B cell (primary cell): ENCODE measurements around the gene SZT2. TPM values are rescaled to one million over a fixed set of nuclear protein-coding genes. Genes with fewer than 3 reads are reported as not detected.

Experiments used
- ATAC-seq: fragments of 200-7000 bp; cut with Tn5 transposase; one replicate; pipeline ENCODE4 v1.10.0; 2021; ENCODE audit warnings: low read depth, mild to moderate bottlenecking, moderate number of reproducible peaks, moderate library complexity
- CTCF ChIA-PET: fragments of 350-600 bp; sonication (Branson Sonifier 250); formaldehyde crosslinking; loops from one replicate; lab custom pipeline; 2021; ENCODE audit warnings: antibody characterized with exemption, inconsistent platforms; lab: Charles Lee
- POLR2A ChIA-PET: fragments of 350-600 bp; sonication (Branson Sonifier 250); formaldehyde crosslinking; loops from one replicate; lab custom pipeline; 2021; ENCODE audit warnings: antibody characterized with exemption; lab: Charles Lee
- DNase-seq: peaks from one replicate; pipeline ENCODE4 v3.0.0; 2013
- H2AFZ ChIP-seq: 2 replicates; pipeline ENCODE4 v1.6.1; 2012; ENCODE audit warnings: mild to moderate bottlenecking, low read depth, low read length; ENCODE audit not compliant: insufficient read depth, poor library complexity, severe bottlenecking
- H3K27ac ChIP-seq, 2 donors: 1 replicate in 1 of 2; 2 replicates in 1 of 2; pipeline ENCODE4 v1.5.1; 2012 to 2013; ENCODE audit warnings: low read length in 2 of 2, mild to moderate bottlenecking in 2 of 2, moderate library complexity in 1 of 2
- H3K27me3 ChIP-seq, 4 experiments: fragments of 200-600 bp in 1 of 4; sonication (generic) in 1 of 4; replicated peaks in 1 of 4; 1 replicate in 2 of 4; 2 replicates in 2 of 4; pipeline versions ENCODE4 v1.6.1 to v1.7.0; 2013 to 2016; ENCODE audit warnings: low read length in 3 of 4, mild to moderate bottlenecking in 2 of 4, mixed read lengths in 1 of 4, moderate library complexity in 1 of 4; ENCODE audit not compliant: insufficient read depth in 4 of 4, control insufficient read depth in 3 of 4; ENCODE audit errors: control extremely low read depth in 1 of 4
- H3K36me3 ChIP-seq, 2 experiments: replicated peaks in 1 of 2; 1 replicate in 1 of 2; 2 replicates in 1 of 2; pipeline versions ENCODE4 v1.6.1 to v1.7.1; 2013; ENCODE audit warnings: low read length in 1 of 2; ENCODE audit not compliant: insufficient read depth in 2 of 2, control insufficient read depth in 1 of 2; ENCODE audit errors: control extremely low read depth in 1 of 2, extremely low read depth in 1 of 2
- H3K4me1 ChIP-seq, 2 donors: fragments of 200-600 bp in 1 of 2; sonication (generic) in 1 of 2; 1 replicate in 1 of 2; 2 replicates in 1 of 2; pipeline versions ENCODE4 v1.5.1 to v1.6.1; 2013 to 2017; ENCODE audit warnings: low read length in 2 of 2; ENCODE audit not compliant: control insufficient read depth in 2 of 2, insufficient read depth in 2 of 2
- H3K4me2 ChIP-seq: replicated peaks from 2 replicates; pipeline ENCODE3; 2012; ENCODE audit warnings: mild to moderate bottlenecking, low read depth, low read length; ENCODE audit not compliant: poor library complexity, severe bottlenecking
- H3K4me3 ChIP-seq, 5 experiments: fragments of 200-600 bp in 1 of 5; sonication (generic) in 1 of 5; 1 replicate in 3 of 5; 2 replicates in 2 of 5; pipeline versions ENCODE4 v1.5.1 to v1.7.0; 2011 to 2016; ENCODE audit warnings: low read length in 4 of 5, mild to moderate bottlenecking in 4 of 5, low read depth in 2 of 5, control low read depth in 1 of 5, moderate library complexity in 1 of 5; ENCODE audit not compliant: insufficient read depth in 1 of 5; ENCODE audit errors: control extremely low read depth in 1 of 5, extremely low read depth in 1 of 5
- H3K79me2 ChIP-seq: fragments of 200-600 bp; sonication (generic); one replicate; pipeline ENCODE4 v1.6.0; 2016; ENCODE audit warnings: low read length; ENCODE audit not compliant: control insufficient read depth, insufficient read depth
- H3K9ac ChIP-seq: fragments of 200-600 bp; sonication (generic); 2 replicates; pipeline ENCODE4 v1.6.1; 2017; ENCODE audit warnings: mild to moderate bottlenecking, low read length, moderate library complexity
- H3K9me3 ChIP-seq, 3 donors: one replicate each; pipeline versions ENCODE4 v1.6.1 to v1.7.1; 2013; ENCODE audit warnings: low read length in 2 of 3; ENCODE audit not compliant: control insufficient read depth in 2 of 3, insufficient read depth in 1 of 3; ENCODE audit errors: control extremely low read depth in 1 of 3
- H4K20me1 ChIP-seq: 2 replicates; pipeline ENCODE4 v1.6.0; 2012; ENCODE audit warnings: mild to moderate bottlenecking, low read length; ENCODE audit not compliant: insufficient read depth, control insufficient read depth, poor library complexity, severe bottlenecking
- H3K27ac Mint-ChIP-seq: one replicate; pipeline ENCODE4 v1.8.0; 2021; ENCODE audit warnings: mixed read lengths
- H3K27me3 Mint-ChIP-seq: one replicate; pipeline ENCODE4 v1.8.0; 2021; ENCODE audit warnings: mixed read lengths
- H3K4me1 Mint-ChIP-seq: one replicate; pipeline ENCODE4 v1.8.0; 2021; ENCODE audit warnings: mixed read lengths
- H3K4me3 Mint-ChIP-seq: one replicate; pipeline ENCODE4 v1.8.0; 2021; ENCODE audit warnings: mixed read lengths
- H3K9me3 Mint-ChIP-seq: one replicate; pipeline ENCODE4 v1.8.0; 2022; ENCODE audit warnings: mixed read lengths; ENCODE audit not compliant: insufficient read depth
- CTCF ChIP-seq: fragments of 200-600 bp; IDR thresholded peaks from one replicate; pipeline ENCODE4 v1.8.0; 2022; ENCODE audit warnings: antibody characterized with exemption, mild to moderate bottlenecking
- EZH2 ChIP-seq: IDR thresholded peaks from 2 replicates; pipeline ENCODE4 v1.6.1; 2012; ENCODE audit warnings: borderline replicate concordance, low read depth, mild to moderate bottlenecking, moderate library complexity, low read length; ENCODE audit not compliant: insufficient read depth, poor library complexity, severe bottlenecking
- WGBS: methylation state at CpG from one replicate; pipeline ENCODE4 v1.1.5; 2013; ENCODE audit warnings: missing lambda C conversion rate; ENCODE audit not compliant: insufficient coverage; 5-methylcytosine and 5-hydroxymethylcytosine counted together
- intact Hi-C: fragments of 100-400 bp; cut with micrococcal nuclease; formaldehyde crosslinking; loops from one replicate; pipeline ENCODE4 v1.10.0; 2022
- polyA plus RNA-seq: library from polyadenylated mRNA; depleted of rRNA; stranded (reverse); fragments of >200 nt; gene quantifications from 2 replicates; pipeline ENCODE4 v1.2.3, GENCODE V29; 2012
- total RNA-seq, 2 donors: library from RNA; stranded (reverse); fragments of 120-200 nt in 1 of 2; gene quantifications; 1 replicate in 1 of 2; 2 replicates in 1 of 2; pipeline versions ENCODE4 v1.2.3 to v1.2.4, GENCODE V29; 2013 to 2022

Gene SZT2
- total and polyA plus RNA-seq, 2 donors (not counting 1 experiment from before 2014, with no cell fraction given), result 41.4 to 197 TPM

- H4K20me1 ChIP-seq, result peaks cover 32% of the 10 kb centered on the region
- H3K9me3 Mint-ChIP-seq, result no peaks in the 10 kb centered on the region
- peak overlapping the region; percentile 93 for H3K4me3 Mint-ChIP-seq
- ChIA-PET CTCF (interaction anchor here (0.9 to 2.5 kb wide), 9 partner anchors 9 to 294 kb away, joined by 3 to 14 read pairs (median 6); partner anchors contain the start of genes MED8 and SZT2), POLR2A (interaction anchor here (0.5 to 2.5 kb wide), 9 partner anchors 9 to 600 kb away, joined by 3 to 34 read pairs (median 3); partner anchors contain the start of genes C1orf50, CDC20, KDM4A and MED8)
- peak; percentile 62 for DNase-seq
- ATAC-seq, result peak; percentile 40
- intact Hi-C loops, result loop anchor here (5.0 to 10.0 kb wide), 4 partner anchors 285 to 665 kb away; partner anchors contain the start of genes C1orf50, KDM4A, P3H1 and SLC2A1
- no peaks in the 10 kb centered on the region for H3K27me3 Mint-ChIP-seq
- H3K4me1 ChIP-seq, result peaks cover 18 to 26% of the 10 kb centered on the region in 2 donors
- peak overlapping the region; percentile 56 to 96 for H3K27ac ChIP-seq
- peak overlapping the region; percentile 100 for H3K4me2 ChIP-seq
- TF ChIP-seq CTCF (no peak), EZH2 (no peak)
- H3K9ac ChIP-seq, result peak overlapping the region; percentile 86
- H3K9me3 ChIP-seq, result no peaks in the 10 kb centered on the region
- peaks cover 45% of the 10 kb centered on the region for H3K4me1 Mint-ChIP-seq
- H3K79me2 ChIP-seq, result peaks cover 52% of the 10 kb centered on the region
- no peaks in the 10 kb centered on the region for H3K27me3 ChIP-seq
- 1% methylated on average over 46 of the region's 48 CpGs for WGBS
- H3K36me3 ChIP-seq, result peaks cover 0 to 30% of the 10 kb centered on the region in 2 experiments
- H3K4me3 ChIP-seq, result peak overlapping the region; percentile 64 to 90 (median 81)
- peak overlapping the region; percentile 94 for H3K27ac Mint-ChIP-seq
- peak overlapping the region; percentile 87 for H2AFZ ChIP-seq
Observed at GRCh38 chr1:43367026-43367903, 22.4 kb upstream of the SZT2 start.
